Stimulated activated CD8-positive, alpha-beta memory T cell treated with anti-CD3 and anti-CD28 coated beads, Interleukin-7, amount 100 ng/mL, for 1 hour (primary cell): ENCODE measurements around the gene GAB2.

Experiments
- DNase-seq, 2 donors: peaks; one replicate each; pipeline ENCODE4 v3.0.0-alpha.2; 2020; ENCODE audit warnings: low read depth in 2 of 2

Gene GAB2

DNA sequence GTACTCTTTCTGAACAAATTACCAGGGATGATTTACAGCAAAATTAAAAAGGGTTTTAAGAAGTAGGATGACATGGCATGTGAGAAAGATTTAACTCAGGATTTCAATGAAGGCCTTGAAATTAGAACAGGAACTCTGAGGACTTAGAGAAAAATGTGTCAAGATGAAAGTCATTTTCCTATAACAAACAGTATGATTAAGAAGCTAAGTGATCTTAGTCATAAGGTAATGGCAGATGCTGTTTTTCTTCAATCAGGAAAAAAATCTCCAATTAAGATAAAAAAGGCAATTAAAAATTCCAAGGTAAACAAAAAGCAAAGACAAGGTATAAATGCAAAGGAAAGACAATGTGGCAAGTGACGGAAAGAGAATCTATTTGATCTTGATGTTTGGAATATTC, 73.5 kb downstream of the GAB2 start:
- DNase-seq, result no peak

- DNase-seq, result no peak
Observed at GRCh38 chr11:78343303-78343702, 74.3 kb downstream of the GAB2 start.

DNA sequence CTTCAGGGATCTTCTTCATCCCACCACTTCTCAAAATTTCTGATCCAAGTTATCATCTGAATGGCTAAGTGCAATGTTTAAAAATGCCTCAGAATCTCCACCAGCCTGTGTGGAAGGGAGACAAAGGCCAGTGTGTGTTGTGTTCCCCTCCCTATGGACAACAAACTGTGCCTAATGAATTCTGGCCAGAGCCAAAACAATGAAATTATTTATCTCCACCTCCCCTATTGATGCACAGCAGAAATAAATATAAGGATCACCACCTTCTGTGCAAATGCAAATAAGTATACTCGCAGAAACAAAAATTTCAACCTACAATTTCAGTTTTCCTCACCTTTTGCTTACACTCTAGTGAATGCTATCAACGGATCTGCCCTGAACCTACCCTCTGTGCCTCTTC, 75.8 kb downstream of the GAB2 start:
- DNase-seq, result no peak

DNA sequence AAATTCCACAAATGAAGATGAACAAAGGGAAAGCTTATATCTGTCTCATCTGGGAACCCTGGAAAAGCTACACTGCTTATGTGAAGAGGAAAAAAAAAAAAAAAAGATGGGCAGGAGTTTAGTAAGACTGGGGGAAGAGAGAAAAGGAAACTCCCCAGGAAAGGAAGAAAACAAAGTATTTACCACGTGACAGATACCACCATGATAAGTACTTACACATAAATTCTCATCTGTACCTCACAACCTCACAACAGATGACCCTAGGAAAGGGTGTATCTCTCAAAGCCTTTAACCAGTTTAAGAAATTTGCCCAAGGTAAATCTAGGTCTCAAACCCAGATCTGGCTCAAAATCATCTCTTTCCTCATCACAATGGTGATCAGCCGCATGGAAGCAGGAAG, 77.1 kb downstream of the GAB2 start:
- DNase-seq, result no peak

DNA sequence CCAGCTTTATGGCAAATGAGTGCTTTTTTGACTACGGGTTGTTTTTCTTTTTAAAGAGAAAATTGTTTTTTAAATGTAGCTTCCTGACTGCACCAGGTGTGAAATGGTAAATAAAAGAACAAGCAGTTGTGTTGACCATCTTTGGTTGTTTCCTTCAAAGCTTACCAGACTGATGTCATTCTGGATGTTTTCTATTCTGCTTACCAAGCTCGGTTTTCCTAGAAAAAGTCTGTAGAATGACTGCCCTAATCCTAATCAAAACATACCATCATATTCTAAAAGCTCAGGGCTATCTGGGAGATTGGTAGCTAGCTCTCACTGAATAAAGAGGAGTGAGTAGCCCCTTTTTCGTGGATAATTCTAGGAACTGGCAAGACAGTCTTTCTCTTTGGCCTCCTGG, 77.7 kb downstream of the GAB2 start:
- DNase-seq, result no peak

GRCh38 chr11:78339483-78339882, 78.1 kb downstream of the GAB2 start:
- DNase-seq, result no peak

DNA sequence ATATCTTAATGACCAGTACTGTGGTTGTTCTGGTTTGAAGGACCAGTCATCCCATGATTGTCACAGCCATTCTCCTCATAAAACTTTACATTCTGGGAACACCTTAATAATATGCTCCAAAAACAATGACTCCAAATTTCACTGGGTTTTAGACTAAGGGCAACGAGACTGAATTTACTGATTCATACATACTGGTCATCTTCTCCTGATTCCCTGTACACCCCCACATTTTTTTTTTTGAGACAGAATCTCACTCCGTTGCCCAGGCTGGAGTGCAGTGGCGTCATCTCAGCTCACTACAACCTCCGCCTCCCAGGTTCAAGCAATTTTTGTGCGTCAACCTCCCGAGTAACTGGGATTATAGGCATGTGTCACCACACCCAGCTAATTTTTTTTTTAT, 78.9 kb downstream of the GAB2 start:
- DNase-seq, result no peak

- no peak for DNase-seq
Observed at GRCh38 chr11:78338138-78338537, 79.5 kb downstream of the GAB2 start.

GRCh38 chr11:78337554-78337924, 80.1 kb downstream of the GAB2 start:
- DNase-seq, result no peak

- no peak for DNase-seq
Observed at GRCh38 chr11:78336877-78337553, 80.6 kb downstream of the GAB2 start.

DNA sequence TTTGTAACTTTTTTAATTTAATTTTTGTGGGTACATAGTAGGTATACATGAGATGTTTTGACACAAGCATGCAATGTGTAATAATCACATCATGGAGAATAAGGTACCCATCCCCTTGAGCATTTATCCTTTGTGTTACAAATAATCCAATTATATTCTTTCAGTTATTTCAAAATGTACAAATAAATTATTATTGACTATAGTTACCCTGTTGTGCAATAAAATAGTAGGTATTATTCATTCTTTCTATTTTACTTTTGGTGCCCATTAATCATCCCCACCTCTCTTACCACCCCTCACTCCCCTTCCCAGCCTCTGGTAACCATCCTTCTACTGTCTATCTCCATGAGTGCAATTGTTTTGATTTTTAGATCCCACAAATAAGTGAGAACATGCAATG, 83.5 kb downstream of the GAB2 start:
- no peak for DNase-seq

DNA sequence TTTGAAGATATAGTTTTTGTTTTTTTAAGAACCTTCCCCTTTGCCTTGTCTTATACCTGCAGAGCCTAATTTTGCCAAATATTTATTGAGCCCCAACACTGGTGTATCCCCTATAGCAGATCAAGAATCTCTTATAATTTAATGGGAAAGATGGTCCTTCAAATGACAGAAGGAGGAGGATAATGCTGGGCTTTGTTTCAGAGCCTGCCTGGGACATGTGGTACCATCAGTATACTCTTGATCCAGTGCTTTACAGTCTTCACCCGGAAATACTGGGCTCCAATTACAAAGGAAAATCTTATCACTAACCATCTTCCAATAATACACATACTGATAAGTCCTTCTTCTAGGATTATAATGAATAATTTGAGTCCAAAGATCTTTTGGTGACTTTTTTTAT, 84.7 kb downstream of the GAB2 start:
- no peak for DNase-seq

- no peak for DNase-seq
Observed at GRCh38 chr11:78332174-78332866, 85.3 kb downstream of the GAB2 start.

DNA sequence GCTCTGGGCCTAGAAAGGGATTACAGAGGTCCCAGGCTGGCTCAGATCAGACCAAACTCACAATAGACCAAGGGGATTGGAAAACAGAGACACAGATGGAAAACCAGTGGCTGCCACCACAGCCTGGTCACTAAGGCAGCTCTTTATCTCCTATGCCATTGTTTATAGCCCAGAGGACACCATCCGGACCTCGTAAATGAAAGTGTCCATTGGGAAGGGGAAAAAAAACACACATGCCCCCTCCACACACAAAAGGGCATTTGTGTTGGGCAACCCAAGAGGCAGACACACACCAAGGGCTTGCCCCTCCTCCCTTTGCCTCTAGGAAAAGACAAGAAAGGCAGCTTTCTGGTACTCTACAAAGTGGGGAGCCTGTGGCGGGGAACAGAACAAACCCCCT, 85.9 kb downstream of the GAB2 start:
- DNase-seq, result no peak

DNA sequence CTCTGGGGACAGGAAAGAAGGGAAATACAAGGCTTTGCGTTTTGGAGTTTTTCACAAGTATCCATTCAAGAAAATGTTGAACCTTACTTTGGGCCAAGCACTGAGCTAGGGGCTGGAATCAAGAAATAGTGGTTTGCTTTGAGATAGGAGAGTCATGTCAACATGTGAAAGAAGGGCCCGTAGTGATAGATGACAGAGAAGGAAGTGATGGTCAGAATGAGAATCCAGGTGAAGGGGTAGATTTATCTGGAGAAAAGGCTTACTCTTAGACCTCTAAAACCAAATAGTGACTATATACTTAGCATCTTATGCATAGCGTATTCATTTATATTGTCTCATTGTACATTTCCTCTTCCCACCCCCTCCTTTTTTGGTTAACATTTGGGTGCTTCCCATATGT, 87.3 kb downstream of the GAB2 start:
- no peak for DNase-seq

DNA sequence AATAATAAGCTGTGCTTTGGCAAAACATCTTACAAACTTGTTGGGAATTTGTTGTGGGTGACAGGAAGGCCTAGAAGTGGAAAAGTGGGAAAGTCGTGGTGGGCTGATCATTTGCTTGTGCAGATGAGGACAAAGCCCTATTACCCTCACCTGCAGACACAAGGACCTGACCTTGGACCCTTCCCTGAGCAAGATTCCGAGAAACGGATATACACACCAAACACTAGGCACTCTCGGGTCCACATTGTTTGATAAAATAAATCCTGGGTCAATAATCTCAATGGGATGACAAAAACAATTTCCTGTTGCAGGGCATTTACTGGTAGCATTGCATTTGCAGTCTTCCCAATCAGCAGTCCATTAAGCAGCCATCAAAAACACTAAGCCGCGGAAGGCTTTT, 89.7 kb downstream of the GAB2 start:
- DNase-seq, result no peak

DNA sequence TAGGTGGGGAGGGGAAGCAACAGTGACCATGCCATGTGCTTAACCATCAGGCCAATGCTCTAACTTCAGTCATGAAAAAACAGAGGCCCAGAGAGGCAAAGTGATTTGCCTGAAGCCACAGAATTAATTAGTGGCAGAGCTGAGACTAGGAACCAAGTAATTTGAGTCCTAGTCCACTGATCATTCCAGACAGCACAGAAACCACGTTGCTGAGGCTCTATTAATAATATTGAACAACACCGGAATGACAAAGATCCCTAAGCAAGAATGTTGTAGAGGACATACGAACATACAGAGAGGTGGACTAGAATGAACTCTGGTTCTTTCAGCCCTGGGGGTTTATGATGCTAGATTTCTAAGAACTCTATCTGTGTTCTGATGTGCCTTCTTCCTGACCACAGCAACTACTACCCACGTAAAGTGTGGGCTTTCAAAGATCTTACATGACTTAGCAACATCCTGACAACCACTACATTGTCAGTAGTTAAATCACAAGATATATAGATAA, 92.3 kb downstream of the GAB2 start:
- no peak for DNase-seq

DNA sequence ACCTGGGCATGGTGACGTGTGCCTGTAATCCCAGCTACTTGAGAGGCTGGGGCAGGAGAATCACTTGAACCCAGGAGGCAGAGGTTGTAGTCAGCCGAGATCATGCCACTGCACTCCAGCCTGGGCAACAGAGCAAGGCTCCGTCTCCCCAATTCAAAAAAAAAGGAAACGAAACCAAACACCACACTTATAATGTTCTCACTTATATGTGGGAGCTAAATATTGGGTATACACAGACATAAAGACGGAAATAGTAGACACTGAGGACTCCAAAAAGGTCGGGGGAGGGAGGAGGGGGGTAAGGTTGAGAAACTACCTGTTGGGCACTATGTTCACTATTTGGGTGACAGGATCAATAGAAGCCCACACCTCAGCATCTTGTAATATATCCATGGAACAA, 94.3 kb downstream of the GAB2 start:
- no peak for DNase-seq

GRCh38 chr11:78319453-78319955, 98.1 kb downstream of the GAB2 start:
- DNase-seq, result no peak

- no peak for DNase-seq
Observed at GRCh38 chr11:78318321-78319114, 99.1 kb downstream of the GAB2 start.

- DNase-seq, result no peak
Observed at GRCh38 chr11:78315724-78316123, 101.9 kb downstream of the GAB2 start.

GRCh38 chr11:78314762-78315161, 102.9 kb downstream of the GAB2 start:
- DNase-seq, result no peak

GRCh38 chr11:78313898-78314297, 103.7 kb downstream of the GAB2 start:
- no peak for DNase-seq
